ENCODE data around the gene TXNRD1.
"Not testable (repeated sequence)": the region's sequence is repeated elsewhere in the genome, so short reads cannot be mapped to it uniquely, and the experiment has no call there.

Gene TXNRD1

GRCh38 chr12:104306943-104307654 lies 91.5 kb downstream of the TXNRD1 start:
- no peak for DNase-seq

GRCh38 chr12:104307655-104308000 lies 92.0 kb downstream of the TXNRD1 start:
- no peak for DNase-seq

GRCh38 chr12:104309446-104309993 lies 93.9 kb downstream of the TXNRD1 start:
- DNase-seq, result no peak

- DNase-seq, result no peak
Observed at GRCh38 chr12:104310751-104311633, 95.4 kb downstream of the TXNRD1 start.

GRCh38 chr12:104312202-104312601 lies 96.6 kb downstream of the TXNRD1 start:
- DNase-seq, result no peak

GRCh38 chr12:104312654-104313053 lies 97.1 kb downstream of the TXNRD1 start:
- DNase-seq, result no peak

GRCh38 chr12:104313568-104314241 lies 98.1 kb downstream of the TXNRD1 start:
- no peak for DNase-seq

- DNase-seq, result no peak
Observed at GRCh38 chr12:104314242-104314614, 98.6 kb downstream of the TXNRD1 start.

GRCh38 chr12:104315326-104316224 lies 100.0 kb downstream of the TXNRD1 start:
- DNase-seq, result no peak

GRCh38 chr12:104316936-104317335 lies 101.4 kb downstream of the TXNRD1 start:
- no peak for DNase-seq

GRCh38 chr12:104317538-104318210 lies 102.1 kb downstream of the TXNRD1 start:
- no peak for DNase-seq

- no peak for DNase-seq
Observed at GRCh38 chr12:104319028-104319427, 103.4 kb downstream of the TXNRD1 start.

GRCh38 chr12:104319918-104320626 lies 104.5 kb downstream of the TXNRD1 start:
- DNase-seq, result no peak

GRCh38 chr12:104320627-104321024 lies 105.0 kb downstream of the TXNRD1 start:
- DNase-seq, result no peak

GRCh38 chr12:104321949-104322348 lies 106.4 kb downstream of the TXNRD1 start:
- DNase-seq, result no peak

GRCh38 chr12:104322533-104322932 lies 107.0 kb downstream of the TXNRD1 start:
- DNase-seq, result not testable (repeated sequence)

- DNase-seq, result no peak
Observed at GRCh38 chr12:104323899-104324298, 108.3 kb downstream of the TXNRD1 start.

GRCh38 chr12:104328278-104328677 lies 112.7 kb downstream of the TXNRD1 start:
- not testable (repeated sequence) for DNase-seq

- DNase-seq, result no peak
Observed at GRCh38 chr12:104328790-104329189, 113.2 kb downstream of the TXNRD1 start.

GRCh38 chr12:104329707-104330532 lies 114.3 kb downstream of the TXNRD1 start:
- no peak for DNase-seq
